HG02623 (cell line): ENCODE results near the gene PAX6.

Experiments
- ATAC-seq: cut with Tn5 transposase; IDR thresholded peaks from one replicate; pipeline ENCODE4 v1.9.1; 2021; ENCODE audit warnings: moderate library complexity; ENCODE audit not compliant: unreplicated experiment

Gene PAX6

DNA sequence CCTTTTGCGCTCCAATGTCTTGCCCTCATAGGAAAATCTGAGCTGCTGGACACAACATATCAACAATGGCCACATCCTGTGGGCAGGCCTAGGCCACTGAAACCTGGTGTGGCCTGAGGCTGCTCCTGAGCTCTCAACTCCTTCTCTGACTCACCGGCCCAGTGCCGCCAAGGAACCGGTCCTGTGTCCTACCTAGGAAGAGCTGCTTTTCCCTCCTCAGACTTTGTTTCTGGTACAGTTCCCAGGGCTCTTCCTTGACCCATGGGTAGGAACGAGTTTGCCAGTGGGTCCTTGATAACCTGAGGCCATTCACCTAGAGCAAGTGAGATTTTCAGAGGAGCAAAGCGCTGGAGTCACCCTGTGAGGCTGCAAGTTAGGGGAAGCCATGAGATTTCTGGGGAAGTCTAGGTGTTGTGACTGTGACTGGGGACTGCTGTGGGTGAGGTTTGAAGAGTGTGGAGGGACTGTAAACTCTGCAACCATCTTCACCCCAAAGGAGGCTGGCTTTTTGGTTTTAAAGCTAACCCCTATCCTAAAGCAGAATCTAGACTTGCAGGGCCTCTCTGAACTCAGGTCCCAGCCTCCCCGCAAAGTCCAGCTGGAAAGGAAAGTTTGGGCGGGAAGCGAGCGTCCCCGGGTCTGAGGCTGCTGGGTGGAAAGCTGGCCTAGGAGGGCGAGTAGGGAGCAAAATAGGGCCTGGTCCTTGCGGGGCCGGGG lies 12.0 kb upstream of the PAX6 start:
- no peak for ATAC-seq

DNA sequence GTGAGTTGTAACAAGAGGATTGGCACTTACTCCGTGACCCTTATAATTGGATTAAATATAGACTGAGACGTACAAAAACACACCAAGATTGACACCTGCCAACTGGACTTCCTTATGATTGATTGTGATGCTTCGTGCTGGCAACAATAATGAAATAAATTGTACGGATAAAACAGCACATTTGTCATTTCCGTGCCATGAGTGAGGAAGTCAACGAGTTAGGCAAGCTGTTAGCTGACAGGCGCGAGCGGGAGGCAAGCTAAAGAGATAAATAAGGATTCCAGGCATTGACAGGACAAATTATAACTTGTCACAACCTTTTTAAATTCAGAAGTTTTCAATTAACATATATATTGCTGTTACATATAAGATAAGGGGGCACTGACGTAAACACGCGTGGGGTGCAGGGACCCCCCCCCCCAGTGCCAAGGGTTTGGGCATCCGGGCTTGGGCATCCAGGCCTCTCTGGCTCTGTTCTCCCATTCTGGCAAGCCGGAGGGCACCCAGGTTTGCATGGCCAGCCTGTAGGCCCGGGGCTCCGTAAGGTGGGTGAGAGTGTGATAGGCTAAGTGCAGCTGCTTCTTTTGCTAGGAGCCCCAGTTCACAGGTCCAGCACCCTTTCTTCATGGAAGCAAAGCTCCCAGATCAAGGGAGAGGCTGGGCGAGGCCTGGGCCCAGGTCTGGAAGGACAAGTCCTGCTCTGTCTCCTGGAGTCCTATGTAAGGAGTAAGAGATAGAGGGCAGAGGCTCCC lies 11.2 kb upstream of the PAX6 start:
- ATAC-seq: no peak

DNA sequence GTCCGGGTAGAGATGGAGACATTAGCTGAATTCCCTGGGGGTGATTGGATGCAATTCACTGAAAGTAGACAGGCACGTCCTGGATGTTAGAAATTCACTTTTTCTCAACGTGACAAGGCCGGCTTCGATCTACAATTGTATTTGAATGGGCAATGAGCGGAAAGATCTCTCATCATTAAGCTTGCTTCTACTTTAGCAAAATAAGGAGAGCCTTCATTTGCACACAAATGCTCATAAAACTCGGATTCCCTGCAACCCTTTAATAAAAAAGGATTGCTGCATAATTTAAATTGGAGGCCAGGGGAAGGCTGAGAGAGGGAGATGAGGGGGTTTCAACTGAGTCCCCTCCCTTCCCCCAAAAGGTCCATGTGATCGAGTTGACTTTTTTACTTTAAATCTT lies 10.6 kb upstream of the PAX6 start:
- no peak for ATAC-seq

DNA sequence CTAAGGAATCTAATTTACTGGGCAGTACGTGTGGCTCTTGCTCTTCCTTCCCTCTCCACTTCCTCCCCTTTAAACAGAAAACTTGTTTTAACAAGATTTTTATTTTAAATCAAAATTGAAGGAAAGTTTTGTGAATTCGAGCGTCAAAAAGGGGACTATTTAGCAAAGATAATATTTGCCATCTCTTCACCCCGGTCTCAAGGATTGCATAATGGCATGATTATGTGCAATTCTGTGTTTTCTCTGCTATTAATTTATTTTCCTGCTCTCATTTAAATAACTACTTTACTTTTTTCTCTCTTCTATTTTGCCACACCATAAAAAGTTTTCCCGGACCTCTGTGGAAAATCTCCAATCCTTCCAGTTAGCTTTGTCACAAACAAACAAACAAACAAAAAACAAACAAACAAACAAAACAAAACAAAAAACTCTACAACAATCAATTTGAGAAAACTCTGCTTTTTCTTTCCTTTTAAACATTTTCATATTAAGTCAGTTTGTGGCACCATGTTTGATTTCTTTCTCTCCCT lies 10.2 kb upstream of the PAX6 start:
- ATAC-seq: no peak

DNA sequence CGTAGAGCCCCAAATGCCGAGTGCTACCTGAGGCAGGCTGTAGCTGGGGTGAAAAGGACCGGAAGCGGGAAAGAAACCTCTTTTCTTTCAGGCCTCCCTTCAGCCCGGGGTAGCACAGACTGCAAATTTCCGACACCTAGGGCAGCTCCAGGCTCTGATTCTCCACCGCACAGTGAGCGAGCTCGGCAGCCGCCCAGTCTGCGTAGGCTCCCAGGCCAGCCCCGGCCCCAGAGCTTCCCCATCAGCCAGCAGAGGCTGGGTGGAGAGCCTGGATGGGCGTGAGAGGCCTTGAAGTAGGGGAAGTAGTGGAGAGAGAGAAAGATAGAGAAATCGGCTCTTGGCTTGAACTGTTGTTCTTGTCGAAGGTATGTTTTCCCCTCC lies 9.3 kb upstream of the PAX6 start:
- no peak for ATAC-seq

DNA sequence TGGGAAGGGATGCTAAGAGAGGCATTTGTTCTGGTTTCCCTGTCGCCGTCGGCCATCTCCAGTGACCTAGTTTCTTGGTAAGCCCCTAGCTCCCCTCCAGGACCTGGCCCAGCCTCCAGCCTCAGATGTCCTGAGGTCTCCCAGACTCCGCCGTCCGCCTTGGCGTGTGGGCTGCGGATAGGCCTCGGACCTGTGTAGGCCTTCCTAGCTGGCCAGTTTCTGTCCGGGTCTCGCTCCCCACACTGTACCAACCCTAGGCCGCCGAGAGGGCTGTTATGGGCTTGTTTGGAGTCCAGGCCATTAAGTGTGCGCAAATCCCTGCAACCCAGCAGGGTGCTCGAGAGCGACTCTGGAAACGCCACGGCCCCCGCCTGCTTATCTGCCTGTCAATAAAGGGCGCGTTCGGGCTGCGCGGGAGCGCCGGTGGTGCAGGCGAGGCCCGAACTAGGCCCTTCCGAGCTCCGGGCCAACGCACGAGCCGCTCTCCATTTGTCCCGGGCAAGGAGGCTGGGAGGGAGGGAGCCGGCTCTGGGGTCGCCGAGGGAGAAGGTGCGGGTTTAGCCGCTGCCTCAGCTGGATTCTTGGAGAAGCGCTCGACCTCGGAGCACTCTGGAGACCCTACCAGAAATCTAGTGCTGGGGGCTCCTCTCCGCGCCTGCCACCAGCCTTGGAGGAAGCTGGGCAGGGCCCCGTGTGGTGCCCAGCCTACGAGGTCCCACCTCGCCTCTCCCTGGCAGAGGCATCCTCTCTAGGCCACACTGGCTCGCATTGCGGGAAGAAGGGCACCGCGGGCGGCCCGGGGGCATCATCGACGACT lies 8.7 kb upstream of the PAX6 start:
- ATAC-seq: no peak

DNA sequence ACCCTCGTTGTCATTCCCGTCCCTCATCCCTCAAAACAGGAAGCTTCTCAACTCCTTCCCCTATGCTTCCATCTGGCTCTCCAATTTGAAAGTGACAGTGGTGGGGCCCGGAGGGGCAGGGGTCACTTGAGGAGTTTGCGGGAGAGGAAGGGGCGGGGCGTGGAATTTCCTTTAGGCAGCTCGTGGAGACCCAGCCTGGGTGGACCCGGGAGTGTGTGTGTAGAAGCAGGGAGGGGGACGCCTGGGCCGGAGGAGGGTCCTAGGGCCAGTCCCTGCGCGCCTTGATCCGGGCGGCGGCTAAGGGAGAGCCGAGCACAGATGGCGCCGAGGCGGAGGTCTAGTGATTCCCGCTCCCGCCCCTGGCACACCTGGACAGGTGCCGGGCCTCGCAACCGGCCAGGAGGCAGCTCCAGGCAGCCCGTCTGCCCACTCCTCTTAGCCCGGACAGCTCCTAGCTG lies 7.8 kb upstream of the PAX6 start:
- ATAC-seq: no peak

DNA sequence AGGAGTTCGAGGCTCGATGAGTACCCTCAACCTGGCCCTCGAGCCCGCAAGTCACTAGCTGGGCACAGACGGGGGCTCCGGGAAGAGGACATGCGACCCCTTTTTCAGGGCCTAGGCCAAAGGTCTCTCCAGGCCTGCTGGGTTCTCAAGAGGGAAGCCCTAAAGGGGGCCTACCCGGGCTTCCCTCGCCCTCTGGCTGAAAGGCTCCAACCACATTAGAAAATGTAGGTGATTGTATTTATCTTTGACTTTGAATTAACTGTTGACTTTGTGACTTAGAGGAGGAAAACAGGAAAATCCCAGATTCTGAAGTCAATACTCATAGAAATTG lies 7.3 kb upstream of the PAX6 start:
- no peak for ATAC-seq

DNA sequence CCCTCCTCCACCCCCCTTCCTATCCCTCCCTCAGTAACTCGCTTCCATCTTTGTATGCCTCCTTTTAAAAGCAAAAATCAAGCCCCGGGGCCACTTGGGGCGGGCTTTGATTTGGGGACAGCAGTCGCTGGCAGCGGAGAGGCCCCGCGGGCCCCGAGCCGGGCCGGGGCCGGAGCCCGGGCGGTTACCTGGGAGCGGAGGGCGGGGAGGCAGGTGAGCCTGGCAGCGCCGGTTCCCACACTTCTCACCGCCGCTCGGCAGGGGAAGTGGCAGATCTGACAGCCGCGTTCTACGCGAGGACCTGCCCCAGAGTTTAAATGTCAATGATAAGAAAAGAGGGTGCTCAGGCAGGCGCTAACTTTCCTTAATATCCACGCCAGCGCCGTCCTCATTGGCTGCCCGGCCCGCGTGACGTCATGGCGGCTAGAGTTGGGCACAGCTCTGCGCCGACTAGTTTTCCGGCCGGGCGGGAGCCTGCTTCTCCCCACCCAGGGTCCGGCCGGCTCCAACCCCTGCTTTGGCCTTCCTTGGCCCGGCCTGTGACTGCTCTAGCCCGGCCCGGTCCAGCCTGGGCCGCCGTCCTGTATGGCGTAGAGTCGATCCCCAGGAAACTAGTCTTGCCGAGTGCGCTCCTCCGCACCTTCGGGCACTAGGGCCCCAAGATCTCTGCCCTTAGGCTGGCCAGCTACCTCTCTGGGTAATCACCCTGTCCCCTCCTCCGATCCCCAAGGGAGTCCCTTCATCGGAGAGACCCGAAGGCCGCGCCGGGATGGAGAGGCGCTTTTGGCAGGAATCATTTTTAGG lies 6.7 kb upstream of the PAX6 start:
- no peak for ATAC-seq

DNA sequence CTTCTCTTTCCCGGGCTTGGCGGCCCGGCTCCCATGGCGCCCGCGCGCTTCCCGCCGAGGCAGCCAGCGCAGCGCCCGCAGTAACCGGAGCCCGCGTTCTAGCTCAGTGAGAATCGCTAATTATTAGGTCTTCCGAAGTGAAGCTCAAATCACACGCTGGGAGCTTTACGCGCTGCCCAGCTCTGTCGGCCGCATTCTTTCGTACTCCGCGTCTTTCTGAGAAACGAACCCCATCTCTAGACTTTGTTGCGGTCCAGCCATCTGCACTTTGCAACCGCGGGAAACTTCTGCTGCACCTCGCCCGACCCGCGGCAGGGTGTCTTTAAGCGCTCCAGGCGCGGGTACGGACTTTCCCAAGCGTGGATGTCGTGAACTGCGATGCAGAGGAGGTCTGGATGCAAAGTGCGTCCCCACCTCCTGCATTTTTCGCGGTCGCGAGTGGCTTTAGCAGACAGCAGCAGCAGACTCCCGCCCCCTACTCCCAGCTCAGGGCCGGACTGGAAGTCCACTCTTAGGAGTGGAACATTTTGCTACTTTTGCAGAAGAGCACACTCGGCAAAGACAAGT lies 6.0 kb upstream of the PAX6 start:
- no peak for ATAC-seq

DNA sequence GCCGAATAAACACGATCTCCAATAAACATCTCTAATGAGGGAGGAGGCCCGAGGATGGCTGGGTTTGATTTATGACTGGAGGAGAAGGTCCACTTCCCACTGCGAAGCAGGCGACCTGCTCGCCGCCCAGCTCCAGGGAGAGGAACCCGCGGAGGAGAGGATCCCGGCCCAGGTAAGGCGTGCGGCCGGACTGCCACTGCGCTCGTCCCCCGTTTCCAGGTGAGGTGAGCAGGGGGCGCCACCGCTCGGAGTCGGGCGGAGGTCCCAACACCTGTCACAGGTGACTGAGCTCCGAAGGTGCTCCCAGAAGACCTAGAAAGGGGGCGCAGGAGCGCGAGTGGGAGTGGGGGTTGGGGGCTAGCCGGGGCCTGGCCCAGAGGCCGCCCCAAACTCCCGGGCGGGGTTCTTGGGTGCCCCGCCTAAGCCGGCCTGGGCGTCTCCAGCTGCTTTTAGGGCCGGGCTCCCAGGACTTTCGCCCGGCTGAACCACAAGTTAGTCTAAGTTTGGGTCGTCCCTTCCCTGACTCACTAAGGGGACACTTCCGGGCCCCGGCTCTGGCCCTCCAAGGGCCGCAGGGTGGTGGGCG lies 5.4 kb upstream of the PAX6 start:
- no peak for ATAC-seq

DNA sequence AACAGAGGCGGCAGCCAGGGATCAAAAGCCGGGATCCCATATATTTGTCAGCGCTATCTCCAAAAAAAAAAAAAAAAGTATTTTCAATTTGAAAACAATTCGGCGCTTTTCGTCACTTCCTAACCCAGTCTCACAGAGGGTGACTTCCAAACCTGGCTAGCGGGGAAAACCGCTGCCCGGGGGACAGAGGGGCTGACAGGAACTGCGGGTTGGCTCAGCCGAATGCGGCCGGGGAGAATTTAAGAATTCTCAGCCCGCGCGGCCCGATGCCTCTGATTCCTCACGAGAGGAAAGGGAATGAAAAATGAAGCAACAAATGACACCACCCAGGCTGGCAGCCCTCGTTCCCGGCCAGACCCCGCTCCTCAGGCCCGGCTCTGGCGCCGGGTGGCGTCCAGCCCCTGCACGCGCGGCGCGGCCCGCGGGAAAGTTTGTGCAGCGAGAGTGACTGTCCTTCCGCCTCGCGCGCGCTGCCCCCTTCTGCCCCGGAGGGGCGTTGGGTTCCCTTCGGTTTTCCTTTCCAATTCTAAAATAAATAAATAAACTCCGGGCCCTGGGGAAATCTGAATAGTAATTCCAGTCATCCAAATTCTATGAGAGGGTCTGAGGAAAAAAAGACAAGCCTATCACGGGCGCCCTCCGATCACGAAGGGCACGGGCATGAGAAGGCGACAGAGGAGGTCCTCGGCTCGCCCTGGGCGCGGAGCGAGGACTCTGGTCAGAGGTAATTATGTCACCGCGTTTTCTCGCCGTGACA lies 4.8 kb upstream of the PAX6 start:
- ATAC-seq: no peak

DNA sequence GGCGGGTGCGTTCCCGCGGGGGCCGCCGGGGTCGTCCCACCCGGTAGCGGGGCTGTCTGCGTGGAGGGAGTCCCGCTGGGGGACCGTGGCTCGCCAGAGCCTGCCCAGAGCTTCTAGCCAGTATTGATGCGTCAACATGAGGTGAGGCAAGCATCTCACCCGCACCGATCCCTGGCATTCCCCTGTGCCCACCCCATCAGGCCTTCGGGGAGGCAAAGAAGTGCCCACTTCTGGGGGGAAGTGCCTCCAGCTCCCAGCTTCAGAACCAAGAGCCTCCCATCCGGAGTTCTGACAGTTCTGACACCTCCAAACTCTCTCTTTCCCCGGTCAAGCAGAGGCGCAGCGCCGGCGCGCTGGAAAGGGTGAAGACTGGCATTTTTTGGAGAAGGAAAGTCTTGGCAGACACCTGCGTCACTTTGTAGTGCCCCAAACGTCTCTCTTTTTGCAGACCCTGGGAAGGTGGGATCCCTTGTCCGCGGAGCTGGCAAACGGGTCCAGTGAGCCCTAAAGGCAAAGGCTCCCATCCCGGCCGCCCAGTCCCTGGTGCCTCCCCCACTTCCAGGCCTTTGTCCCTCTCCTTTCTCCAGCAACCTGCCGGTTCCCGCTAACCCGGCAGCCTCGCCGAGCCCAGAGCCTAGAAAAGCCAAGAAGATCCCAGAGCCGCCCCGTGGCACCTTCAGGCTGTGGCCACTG lies 3.2 kb upstream of the PAX6 start:
- ATAC-seq: no peak

DNA sequence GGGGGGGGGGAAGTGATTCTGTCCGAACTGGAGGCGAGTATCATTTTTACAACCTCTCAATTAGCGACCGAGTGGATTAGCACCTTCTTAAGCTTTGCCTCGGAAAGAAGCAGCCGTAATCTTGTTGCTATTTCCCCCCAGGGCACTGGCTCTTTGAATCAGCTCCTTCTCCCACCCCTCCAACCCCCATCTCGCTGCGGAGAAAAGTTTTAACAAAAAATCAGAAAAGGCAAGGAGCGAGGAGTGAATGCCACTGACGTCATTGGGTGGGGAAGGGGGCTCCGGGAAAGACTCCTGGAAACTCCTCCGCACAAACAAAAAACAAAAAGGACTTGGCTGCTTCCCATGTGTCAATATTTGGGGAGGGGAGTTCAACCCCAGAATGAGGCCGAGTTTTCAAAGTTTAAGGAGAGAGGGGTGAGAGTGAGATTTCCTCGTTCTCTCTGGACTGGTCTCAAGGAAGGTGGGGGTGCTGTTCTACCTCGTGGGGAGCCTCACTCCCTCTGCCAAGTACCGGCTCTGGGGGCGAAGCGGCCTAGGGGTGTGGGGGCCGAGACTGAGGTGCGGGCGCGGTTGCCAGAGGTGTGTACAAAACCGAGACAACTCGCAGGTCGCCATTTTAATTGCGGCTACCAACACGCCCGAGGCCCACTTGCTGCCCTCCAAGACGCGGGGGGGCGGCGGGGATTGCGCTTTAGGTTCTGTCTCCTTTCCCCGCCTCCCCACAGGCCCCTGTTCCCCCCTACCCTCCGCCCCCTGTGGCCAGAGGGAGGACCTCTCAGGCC lies 2.5 kb upstream of the PAX6 start:
- ATAC-seq: no peak

DNA sequence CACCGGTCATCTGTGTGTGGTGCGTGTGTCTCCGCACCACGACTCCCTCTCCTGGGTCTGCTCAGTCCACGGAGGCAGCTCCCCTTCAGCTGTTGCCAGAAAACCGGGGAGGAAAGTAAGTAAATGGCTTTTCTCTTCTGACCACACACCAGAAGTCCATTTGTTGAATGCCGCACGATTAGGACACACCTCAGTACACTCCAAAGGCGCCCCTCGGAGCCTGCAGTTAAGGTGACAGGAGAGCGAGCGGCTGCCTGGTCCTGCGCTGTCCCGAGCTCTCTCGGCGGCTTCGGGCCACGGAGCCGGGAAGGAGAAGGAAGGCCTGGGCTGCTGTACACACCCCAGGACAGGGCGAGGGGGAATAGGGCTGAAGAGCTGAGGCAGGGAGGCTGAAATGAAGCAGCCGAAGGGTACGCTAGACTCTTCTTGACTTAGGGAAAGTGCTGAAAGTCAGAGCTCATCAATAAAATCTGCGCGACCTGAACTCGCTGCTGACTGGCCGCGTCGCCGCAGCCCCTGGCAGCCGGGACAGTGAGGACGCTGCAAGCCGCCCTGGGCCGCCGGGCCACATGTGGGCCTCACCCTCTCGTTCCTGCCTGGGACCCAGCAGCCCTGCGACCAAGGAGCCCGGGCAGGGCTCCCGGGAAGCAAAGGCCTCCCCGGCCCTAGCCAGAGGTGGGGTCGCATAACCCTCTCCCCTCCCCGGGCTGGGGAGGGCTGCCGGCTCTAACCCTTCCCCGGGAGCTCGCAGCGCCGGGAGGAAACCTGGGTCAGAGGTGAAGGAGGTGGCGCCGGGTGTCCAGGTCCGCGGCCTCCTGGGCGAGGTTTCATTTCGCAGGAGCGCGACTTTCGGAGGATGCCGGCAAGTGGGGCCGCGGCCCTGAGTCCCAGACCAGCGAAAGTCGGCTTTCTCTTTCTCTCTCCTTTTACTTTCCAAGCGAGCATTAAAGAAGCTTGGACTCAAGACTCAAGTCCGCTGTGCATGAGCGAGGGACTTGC lies 1.6 kb upstream of the PAX6 start:
- ATAC-seq: no peak

DNA sequence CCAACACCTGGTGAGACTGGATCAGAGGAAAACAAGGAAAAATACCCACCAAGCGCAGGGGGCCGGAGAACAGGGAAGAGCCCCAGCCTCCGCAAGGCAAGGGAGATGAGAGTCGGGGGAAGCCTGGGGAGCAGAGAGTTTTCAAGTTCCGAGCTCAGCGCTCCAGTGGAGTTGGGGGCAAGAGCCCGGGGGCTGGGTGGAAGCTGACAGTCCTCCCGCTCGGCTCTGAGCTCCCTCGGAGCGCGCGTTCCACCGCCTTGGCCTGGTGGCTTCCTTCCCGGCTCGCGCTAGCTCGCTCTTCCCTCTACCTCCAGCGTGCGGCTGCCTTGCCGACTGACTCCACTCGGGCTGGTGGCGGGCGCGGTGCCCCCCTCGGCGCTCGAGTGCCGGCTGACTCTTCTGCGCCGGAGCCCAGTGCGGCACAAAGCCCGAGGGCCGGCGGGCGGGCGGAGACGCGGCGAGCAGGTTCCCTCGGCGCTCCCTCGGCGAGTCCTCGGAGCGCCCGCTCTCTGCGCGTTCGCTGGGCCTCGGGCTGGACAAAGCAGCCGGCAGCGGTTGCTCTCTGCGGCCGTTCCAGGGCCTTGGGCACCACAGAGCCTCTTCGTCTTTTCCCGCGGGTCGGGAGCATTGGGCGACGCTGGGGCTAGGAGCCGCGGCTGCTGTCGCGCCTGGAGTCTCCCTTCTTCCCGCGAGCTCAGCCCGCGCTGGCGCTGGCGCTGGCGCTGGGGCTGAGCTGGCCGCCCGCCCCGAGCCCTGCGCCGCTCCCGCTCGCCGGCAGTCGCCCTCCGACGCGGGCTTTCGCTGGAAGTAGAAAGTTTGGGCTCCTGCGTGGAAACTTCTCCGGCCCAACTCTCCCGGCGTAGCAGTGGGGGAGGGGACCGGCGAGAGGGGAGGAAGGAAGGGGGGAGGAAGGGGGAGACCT lies 1.0 kb downstream of the PAX6 start:
- no peak for ATAC-seq
